Measurements from ENCODE around the gene TBC1D22A. TPM values are rescaled to one million over a fixed set of nuclear protein-coding genes. Genes with fewer than 3 reads are reported as not detected.

Gene TBC1D22A
- total RNA-seq, 1 donor from 2014 or later: 9.4 TPM

- DNase-seq (ENCODE audit: low spot score): no peak
Measured at GRCh38 chr22:46992121-46992731, 229.8 kb downstream of the TBC1D22A start.

- DNase-seq (ENCODE audit: low spot score): no peak
Measured at GRCh38 chr22:46993633-46994032, 231.2 kb downstream of the TBC1D22A start.

DNA sequence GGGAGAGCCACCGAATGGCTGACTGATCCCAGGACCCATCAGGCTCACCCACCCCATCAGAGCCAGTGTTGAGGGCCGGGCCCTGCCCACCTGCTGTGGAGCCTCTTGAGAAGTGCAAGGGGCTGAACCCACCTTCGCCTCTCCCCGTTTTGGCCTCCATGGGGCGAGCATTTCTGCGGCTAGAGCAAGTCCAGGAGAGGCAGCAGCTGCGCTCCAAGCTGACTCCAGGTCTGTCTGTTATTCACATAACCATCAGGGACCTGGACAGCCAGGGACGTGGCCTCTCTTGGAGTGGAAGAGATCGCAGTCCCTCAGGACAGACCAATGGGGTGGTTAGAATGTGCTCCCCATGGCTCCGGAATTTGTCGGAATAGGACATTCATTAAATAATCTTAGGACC lies 231.8 kb downstream of the TBC1D22A start:
- no peak for DNase-seq (ENCODE audit: low spot score)

- DNase-seq (ENCODE audit: low spot score): no peak
Measured at GRCh38 chr22:46994983-46995382, 232.5 kb downstream of the TBC1D22A start.

- no peak for DNase-seq (ENCODE audit: low spot score)
Measured at GRCh38 chr22:46995501-46996360, 233.3 kb downstream of the TBC1D22A start.

- no peak for DNase-seq (ENCODE audit: low spot score)
Measured at GRCh38 chr22:46996595-46997310, 234.3 kb downstream of the TBC1D22A start.

GRCh38 chr22:46997311-46997970 lies 235.0 kb downstream of the TBC1D22A start:
- DNase-seq (ENCODE audit: low spot score): no peak

DNA sequence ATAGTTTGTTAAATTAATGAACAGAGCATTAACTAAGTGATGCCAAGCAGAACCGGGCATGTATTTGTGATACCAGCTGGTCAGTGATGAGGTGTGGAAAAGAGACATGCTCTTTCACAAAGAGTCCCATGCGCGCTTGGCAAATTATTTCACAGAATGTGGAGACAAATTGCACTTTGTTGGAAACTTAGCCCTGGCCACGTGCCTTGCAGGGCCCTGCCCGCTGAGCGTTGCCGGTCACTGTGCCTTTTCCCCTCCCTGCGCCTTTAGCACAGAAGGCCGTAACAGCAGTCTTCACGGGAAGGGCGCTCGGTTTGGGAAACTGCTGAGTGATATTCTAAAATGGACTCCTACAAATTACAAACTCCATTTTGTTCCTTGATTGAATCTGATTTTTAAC lies 235.9 kb downstream of the TBC1D22A start:
- no peak for DNase-seq (ENCODE audit: low spot score)

DNA sequence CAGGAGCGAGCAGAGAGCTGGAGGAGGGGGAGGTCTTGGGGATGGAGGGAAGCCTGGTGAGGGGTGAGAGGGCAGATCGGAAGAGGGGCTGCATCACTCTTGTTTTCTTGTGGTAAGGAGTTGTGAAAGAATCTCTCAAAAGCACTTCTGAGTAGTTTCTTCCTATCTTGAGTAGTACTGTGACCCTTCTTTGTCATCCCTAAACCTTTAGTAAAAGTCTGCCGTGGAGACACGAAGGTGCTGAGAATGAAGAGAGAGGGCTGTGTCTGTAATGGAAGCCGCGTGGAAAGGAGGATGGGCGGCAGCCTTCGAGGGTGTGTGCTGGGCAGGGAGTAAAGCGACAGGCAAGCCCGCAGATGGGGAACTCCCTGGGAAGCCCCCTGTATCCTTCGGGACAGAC lies 237.8 kb downstream of the TBC1D22A start:
- no peak for DNase-seq (ENCODE audit: low spot score)

DNA sequence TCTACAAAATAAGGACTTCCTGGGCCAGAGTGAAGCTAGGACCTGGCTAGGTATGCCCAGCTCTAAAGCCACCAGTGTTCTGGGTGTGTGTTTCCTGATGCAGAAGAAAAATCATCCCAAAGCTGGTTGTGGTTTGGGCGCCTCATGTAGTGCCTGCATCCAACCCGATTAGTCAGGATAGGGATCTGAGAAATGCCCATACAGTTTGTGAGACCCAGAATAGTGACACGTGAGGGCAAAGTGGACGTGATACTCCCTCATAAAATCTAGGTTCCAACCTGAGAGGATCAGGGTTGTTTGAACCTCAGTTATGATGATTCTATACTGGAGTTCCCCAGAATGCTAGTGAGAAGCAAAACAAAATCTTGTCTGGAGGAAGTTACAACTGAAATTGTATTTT lies 238.4 kb downstream of the TBC1D22A start:
- no peak for DNase-seq (ENCODE audit: low spot score)

- no peak for DNase-seq (ENCODE audit: low spot score)
Measured at GRCh38 chr22:47001288-47001687, 238.8 kb downstream of the TBC1D22A start.

DNA sequence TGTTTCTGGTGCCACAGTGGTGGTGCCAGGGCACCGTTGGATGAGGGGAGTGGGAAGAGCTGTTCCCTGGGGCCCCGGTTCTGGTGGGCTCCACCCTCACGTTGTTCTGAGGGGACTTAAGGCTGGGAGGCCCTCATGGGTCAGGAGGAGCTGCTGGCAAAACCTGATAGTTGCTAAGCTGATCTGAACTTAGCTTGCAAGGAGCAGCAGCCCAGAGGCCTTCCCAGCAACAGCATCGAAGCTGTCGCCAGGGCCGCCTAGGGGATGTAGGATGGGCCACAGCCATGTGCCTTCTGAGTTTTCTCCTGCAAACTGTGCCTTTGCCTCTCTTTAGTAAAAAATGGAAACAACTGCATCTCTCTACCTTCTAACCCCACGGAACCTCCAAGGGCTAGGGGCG lies 240.2 kb downstream of the TBC1D22A start:
- no peak for DNase-seq (ENCODE audit: low spot score)

GRCh38 chr22:47005506-47006408 lies 243.3 kb downstream of the TBC1D22A start:
- DNase-seq (ENCODE audit: low spot score): no peak

GRCh38 chr22:47006433-47006832 lies 244.0 kb downstream of the TBC1D22A start:
- DNase-seq (ENCODE audit: low spot score): no peak

- DNase-seq (ENCODE audit: low spot score): no peak
Measured at GRCh38 chr22:47006869-47007268, 244.4 kb downstream of the TBC1D22A start.

- no peak for DNase-seq (ENCODE audit: low spot score)
Measured at GRCh38 chr22:47007496-47007895, 245.0 kb downstream of the TBC1D22A start.

DNA sequence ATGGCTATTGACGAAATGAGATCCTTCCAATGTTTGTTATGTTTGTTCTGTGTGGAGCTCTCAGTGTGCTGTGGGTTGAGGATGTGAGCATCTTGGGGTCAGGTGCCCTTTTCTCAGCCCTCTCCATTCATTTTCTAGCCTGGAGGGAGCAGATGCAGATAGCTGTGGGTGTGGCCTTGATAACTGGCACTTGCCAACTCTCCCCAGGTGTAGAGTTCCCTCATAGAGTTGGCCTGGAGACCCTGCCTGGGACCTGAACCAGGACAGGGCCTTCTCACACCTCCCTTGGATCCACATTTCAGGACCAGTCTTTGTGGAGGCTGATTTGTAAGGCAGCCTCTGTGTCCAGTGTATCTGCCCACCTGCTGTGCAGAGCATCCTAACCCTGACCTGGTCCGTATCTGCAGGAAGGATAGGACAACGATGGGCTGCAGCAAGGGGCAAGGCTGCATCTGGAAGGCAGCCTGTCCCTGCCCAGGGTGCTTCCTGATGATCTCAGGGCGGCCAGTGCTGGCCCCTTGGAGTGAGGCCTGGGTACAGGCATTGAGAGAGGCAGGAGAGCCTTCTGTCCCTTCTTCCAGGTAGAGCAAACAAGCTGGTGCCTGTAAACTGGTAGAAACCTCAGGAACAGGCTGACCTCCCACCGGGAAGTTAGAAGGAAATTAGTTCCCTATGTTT lies 245.9 kb downstream of the TBC1D22A start:
- DNase-seq (ENCODE audit: low spot score): no peak

DNA sequence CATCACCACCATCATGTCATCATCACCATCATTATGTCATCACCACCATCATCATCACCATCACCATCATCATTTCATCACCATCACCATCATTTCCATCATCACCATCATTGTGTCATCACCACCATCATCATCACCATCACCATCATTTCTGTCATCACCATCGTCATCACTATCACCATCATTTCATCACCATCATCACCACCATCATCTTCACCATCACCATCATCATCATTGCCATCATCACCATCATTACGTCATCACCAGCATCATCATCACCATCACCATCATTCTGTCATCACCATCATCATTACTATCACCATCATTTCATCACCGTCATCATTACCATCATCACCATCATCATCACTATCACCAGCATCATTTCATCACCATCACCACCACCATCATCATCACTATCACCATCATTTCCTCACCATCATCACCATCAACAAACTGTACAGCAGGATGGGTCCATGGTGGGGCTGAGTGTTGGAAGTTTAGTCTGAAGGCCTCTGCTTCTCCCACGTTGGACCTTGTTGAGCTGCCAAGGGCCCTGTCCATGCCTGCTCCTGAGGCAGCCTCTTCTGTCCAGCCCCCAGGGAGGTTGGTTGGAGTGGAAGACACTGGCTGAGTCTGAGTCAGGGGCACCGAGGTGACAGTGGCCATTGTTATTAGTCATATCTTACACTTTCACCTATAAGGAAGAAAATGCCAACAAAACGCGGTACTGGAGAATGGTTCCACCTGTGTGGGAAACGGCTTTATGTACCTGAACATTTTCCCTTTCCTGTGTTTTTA lies 247.1 kb downstream of the TBC1D22A start:
- DNase-seq (ENCODE audit: low spot score): no peak

DNA sequence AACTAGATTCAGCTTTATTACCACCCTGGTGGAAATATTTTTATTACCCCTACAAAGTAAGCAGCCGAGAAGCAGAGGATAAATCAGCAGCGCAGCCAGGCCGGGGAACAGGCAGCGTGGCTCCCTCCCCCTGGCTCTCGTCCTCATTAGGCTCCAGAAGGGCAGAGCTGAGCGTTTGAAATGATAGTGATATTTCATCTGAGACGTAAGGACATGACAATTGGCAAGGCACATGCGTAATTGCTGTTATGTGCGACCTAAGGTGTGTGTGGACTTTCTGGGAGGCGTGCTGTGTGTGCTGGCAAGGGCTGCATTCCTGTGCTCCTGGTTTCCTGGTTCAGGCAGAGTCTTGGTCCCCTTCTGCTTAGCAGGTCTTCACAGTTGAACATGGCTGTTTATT lies 247.8 kb downstream of the TBC1D22A start:
- no peak for DNase-seq (ENCODE audit: low spot score)
